Measurements from ENCODE around the gene IQSEC3.
"Not testable (repeated sequence)": the region's sequence is repeated elsewhere in the genome, so short reads cannot be mapped to it uniquely, and the experiment has no call there.

Gene IQSEC3

DNA sequence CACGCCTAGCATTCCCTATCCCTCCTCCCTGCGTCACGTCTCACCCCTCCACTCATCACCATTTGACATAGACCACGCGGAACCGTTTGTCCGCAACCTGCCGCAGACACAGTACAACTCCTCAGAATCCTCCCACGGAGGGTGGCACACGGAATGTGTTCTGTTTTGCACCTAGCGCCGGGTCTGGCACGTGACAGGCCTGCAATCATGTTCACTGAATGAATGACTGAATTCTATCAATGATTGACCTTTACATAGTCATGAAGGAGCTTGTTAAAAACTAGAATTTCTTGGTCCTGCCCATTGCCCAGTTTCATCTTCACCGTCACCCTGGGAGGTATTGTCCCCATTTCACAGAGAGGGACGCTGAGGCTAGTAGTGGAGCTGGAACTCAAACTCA lies 142.7 kb downstream of the IQSEC3 start:
- Histone ChIP-seq H3K36me3 (ENCODE audit: insufficient read depth, low read length) (no peaks in the 10 kb centered on the region), H3K9ac (ENCODE audit: low read depth, low read length) (no peak overlapping the region), H3K4me1 (ENCODE audit: insufficient read depth, low read length) (peaks cover 16% of the 10 kb centered on the region; the same call in 1 of the 2 replicates), H3K9me3 (ENCODE audit: control insufficient read depth, insufficient read depth, low read length) (no peaks in the 10 kb centered on the region)

DNA sequence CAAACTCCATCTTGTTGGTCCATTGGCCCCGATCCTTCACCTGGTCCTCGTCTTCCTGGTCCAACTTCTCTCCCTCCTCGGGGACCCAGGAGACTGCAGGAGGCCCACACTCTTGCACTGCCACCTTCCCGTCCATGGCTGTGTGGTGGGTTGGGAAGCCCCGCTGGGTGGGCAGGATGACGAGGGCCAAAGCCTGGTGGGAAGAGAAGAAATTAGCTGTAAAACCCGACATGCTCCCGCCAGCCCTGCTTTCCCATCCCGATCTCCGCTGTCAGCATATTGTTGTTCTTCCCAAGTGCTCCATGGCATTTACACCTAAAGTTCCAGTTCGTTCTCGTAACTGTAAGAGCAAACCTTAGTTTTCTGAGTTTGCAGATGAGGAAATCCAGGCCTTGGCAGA lies 143.3 kb downstream of the IQSEC3 start:
- no peak overlapping the region for H3K9ac ChIP-seq (ENCODE audit: low read depth, low read length)
- H3K9me3 ChIP-seq (ENCODE audit: control insufficient read depth, insufficient read depth, low read length), result no peaks in the 10 kb centered on the region
- H3K4me1 ChIP-seq (ENCODE audit: insufficient read depth, low read length), result peaks cover 16% of the 10 kb centered on the region; the same call in 1 of the 2 replicates
- H3K36me3 ChIP-seq (ENCODE audit: insufficient read depth, low read length), result no peaks in the 10 kb centered on the region

DNA sequence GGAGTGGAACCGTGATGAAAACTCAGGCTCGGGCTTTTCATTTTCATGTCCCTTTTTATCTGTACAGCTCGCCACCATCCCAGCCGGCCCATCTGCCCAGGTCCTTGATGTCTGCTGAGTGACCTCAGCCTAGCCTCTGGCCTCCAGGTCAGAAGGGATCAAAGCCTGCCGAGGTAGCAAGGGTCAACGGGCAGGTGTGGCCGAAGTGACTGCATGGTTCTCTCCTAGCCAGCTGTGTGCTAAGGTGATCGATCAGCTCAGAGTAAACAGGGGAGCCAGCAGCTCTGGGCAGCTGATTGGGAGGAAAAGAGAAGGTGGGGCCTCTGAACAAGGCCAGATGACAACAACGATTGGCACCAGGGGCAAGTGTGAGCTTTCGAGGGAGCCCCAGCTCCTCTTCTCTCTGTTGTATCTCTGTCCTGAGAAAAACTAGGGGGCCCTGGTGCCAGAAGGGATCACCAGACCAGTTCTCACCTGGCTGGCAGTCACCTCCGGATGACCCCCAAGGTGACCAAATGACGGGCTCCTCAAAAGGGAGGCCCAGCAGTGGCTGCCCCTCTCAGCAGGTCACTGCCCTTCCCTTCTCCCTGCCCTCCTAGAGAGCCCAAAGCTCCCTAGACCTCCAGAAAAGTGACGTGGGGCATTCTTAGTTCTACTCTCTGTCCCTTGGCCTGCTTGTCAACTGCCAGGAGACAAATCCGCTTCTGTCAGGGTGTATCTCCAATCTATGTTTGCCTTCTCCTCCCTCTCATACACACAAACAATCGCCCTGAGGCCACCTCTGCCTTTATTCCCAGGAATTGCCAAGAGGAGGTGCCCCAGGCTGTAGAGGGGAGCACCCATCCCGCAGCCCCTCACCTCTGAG lies 143.9 kb downstream of the IQSEC3 start:
- Histone ChIP-seq H3K9me3 (ENCODE audit: control insufficient read depth, insufficient read depth, low read length) (no peaks in the 10 kb centered on the region), H3K4me1 (ENCODE audit: insufficient read depth, low read length) (peaks cover 16% of the 10 kb centered on the region; the same call in 1 of the 2 replicates), H3K9ac (ENCODE audit: low read depth, low read length) (no peak overlapping the region), H3K36me3 (ENCODE audit: insufficient read depth, low read length) (no peaks in the 10 kb centered on the region)

DNA sequence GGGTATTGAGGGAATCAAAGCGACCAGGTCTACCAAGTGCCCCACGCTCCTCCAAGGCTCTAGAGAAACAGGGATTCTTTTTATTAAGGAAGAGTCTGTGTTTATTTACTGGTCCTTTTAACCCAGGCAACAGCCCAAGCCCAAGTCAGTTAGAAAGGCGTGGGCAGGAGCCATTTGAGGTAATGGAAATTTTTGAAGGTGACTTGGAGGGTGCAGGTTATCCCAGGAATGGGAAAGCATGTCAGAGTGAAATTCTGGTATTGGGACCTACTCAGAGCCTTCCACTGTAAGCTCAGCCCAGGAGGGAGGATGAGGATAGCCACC lies 144.5 kb downstream of the IQSEC3 start:
- Histone ChIP-seq H3K4me1 (ENCODE audit: insufficient read depth, low read length) (peaks cover 16% of the 10 kb centered on the region; the same call in 1 of the 2 replicates), H3K36me3 (ENCODE audit: insufficient read depth, low read length) (no peaks in the 10 kb centered on the region), H3K9me3 (ENCODE audit: control insufficient read depth, insufficient read depth, low read length) (no peaks in the 10 kb centered on the region), H3K9ac (ENCODE audit: low read depth, low read length) (no peak overlapping the region)

DNA sequence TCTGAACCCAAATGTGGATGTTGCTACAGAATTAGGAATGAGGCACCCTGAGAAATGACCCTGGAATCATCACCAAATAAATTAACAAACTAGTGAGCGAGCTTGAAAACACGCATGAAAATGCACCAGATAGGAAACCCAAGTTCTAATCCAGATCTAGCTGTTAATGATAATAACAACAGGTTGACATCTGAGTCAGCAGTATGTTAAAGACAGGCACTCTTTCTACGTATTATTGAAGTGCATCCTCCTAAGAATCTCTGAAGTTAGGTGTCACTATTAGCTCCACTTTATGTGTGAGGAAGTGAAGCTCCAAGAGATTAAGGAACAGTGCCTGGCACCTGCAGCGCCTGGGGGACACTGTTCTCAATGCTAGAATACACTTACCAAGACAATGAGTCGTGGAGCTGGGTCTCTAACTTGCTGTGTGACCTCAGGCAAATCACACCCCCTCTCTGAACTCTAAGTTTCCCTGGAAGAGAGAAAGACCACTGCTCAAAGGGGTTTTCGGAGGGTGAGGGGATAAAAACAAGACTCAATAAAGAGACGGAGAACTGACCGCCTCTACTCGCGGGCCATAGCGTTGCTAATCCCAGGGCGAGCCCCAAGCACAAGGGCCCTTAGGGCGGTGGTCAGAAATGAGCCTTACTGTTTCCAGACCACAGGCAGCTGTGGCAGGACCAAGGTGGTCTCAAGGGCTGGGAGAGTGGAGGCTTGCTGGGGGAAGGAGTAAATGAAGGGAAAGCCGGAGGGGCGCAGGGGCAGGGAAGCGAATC lies 145.3 kb downstream of the IQSEC3 start:
- Histone ChIP-seq H3K9ac (ENCODE audit: low read depth, low read length) (no peak overlapping the region), H3K9me3 (ENCODE audit: control insufficient read depth, insufficient read depth, low read length) (no peaks in the 10 kb centered on the region)

DNA sequence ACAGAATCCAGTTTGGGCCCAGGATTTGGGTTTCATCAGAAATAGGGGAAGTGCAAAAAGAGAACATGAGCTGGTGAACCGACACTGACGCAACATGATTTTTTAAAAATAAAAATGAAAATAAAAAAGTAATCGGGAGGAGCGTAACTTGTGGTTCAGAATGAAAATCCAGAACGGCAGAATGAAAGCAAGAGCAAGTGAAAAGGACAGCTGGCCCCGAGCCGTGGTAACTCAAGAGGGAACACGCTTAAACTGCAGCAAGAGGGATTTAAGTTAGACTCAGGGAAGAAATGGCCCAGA lies 145.8 kb downstream of the IQSEC3 start:
- no peak overlapping the region for H3K9ac ChIP-seq (ENCODE audit: low read depth, low read length)
- peaks cover 16% of the 10 kb centered on the region; the same call in 1 of the 2 replicates for H3K4me1 ChIP-seq (ENCODE audit: insufficient read depth, low read length)
- H3K9me3 ChIP-seq (ENCODE audit: control insufficient read depth, insufficient read depth, low read length), result no peaks in the 10 kb centered on the region
- H3K36me3 ChIP-seq (ENCODE audit: insufficient read depth, low read length), result no peaks in the 10 kb centered on the region

More for the DNA sequence above, 145.3 kb downstream of the IQSEC3 start:
- Histone ChIP-seq H3K36me3 (ENCODE audit: insufficient read depth, low read length) (no peaks in the 10 kb centered on the region), H3K4me1 (ENCODE audit: insufficient read depth, low read length) (peaks cover 16% of the 10 kb centered on the region; the same call in 1 of the 2 replicates)

DNA sequence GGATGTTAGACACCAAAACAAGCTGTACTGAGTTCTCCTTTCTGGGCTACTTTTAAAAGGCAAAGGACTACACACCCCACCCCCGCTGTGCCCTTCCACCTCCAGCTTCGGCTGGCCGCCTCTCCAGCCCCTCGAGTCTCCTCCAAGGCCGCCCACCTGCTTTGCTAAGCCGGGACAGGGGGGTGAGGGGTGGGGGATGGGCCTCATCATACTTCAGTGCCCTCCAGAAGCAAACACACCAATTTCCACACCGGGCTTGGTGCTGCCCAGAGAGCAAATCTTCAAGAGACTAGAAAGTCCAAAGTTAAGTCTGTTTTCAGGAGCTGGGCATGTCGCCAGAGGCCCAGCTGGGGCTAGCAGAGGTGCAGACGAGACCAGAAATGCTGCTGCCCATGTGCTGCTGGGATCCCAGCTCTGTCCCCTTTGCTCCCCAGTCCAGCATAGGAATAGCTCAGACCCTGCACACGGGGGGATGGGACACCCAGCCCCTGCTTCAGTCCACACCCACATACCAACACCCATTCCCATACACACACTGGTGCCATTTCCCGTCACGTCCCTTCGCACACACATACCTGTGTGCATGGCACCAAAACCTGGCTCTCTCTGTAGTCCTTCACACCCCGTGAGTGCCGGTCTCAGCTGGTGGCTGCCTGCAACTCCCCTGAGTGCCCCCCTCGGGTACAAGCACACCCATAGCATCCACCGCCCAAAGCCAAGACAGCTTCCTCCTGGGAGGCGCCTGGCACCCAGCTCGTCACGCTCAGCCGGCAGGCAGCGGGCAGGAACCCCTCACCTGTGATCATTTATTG lies 146.4 kb downstream of the IQSEC3 start:
- H3K4me1 ChIP-seq (ENCODE audit: insufficient read depth, low read length), result peaks cover 16% of the 10 kb centered on the region; the same call in 1 of the 2 replicates
- H3K9me3 ChIP-seq (ENCODE audit: control insufficient read depth, insufficient read depth, low read length), result no peaks in the 10 kb centered on the region
- H3K36me3 ChIP-seq (ENCODE audit: insufficient read depth, low read length), result no peaks in the 10 kb centered on the region
- no peak overlapping the region for H3K9ac ChIP-seq (ENCODE audit: low read depth, low read length)

DNA sequence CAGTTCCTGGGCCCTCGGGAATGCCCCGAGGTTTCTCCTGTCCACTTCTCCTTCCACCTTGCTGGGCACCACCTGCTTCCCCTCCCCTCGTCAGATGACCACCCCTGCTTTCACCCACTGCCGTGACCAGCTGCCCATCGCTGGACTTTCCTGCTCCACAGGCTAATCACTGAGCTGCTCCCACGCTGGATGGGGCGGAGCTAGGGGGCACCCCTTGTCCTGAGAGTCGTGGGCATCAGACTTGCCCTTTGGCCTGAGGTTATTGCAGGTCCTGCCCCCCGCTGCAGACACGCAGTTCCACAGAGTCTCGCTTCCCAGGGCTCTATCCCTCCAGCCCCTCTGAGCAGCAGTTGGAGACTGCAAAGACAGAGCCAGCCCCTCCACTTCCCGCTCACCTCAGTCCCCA lies 147.0 kb downstream of the IQSEC3 start:
- H3K9ac ChIP-seq (ENCODE audit: low read depth, low read length), result no peak overlapping the region
- H3K9me3 ChIP-seq (ENCODE audit: control insufficient read depth, insufficient read depth, low read length), result no peaks in the 10 kb centered on the region
- H3K4me1 ChIP-seq (ENCODE audit: insufficient read depth, low read length), result peaks cover 16% of the 10 kb centered on the region; the same call in 1 of the 2 replicates
- no peaks in the 10 kb centered on the region for H3K36me3 ChIP-seq (ENCODE audit: insufficient read depth, low read length)

DNA sequence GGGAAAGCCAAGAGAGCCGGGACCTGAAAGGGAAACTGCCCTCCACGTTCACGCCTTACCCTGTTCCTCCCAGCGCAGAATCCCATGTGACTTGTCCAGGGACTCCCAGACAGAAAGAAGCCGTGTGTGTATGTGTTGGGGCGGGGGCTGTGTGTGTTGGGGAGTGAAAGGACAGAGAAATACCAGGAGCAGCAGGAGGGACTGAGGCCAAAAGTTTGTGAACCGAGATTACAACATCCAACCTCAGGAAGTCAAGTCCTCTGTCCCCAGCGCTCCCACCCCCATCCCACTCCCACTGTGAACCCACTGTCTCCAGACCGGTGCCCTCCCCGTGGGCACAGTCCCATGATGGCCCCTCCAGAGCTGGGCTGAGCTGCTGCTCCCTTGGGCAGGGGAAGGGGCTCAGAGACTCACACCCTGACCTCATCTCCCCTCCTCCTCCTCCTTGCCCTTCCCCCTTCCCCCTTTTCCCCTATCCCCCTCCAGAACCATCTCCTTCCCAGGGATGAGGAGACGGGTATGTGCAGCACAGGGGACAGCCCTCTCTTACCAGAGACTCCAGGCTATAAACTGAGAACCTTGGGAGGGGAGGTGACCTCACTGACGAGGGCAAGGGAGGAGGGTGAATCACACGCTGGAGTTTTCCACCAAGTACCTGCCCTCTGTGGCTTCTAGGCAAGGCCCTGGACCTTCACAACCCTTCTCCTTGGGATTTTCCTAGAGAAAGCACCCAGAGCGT lies 147.6 kb downstream of the IQSEC3 start, which contains the start of gene SLC6A12:
Gene SLC6A12 (minus strand): TSS at position 155 of the 739 bp plus-strand sequence. CDS start 4,171 bp downstream, outside the sequence.
- H3K9me3 ChIP-seq (ENCODE audit: control insufficient read depth, insufficient read depth, low read length), result no peaks in the 10 kb centered on the region
- no peaks in the 10 kb centered on the region for H3K36me3 ChIP-seq (ENCODE audit: insufficient read depth, low read length)
- H3K4me1 ChIP-seq (ENCODE audit: insufficient read depth, low read length), result peaks cover 16% of the 10 kb centered on the region; the same call in 1 of the 2 replicates
- H3K9ac ChIP-seq (ENCODE audit: low read depth, low read length), result no peak within 1 kb of the TSS

DNA sequence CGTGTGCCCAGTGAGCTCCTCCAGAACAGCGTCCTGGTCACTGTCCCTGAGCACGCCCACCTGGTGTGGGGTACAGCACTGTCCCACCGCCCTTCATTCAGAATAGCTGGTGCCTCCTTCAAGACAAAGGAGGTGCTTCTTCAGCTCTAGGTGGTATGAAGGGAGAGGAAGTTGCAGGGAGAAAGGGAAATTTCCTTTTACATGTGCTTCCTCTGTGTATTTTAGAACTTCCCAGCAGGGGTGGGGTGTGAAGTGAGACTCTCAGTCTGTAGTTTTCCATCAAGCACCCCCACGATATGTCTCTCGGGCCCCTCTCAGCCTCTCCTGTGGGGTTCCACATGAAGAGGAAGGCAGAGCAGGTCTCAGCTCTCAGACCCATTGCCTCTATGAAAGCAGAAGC lies 148.5 kb downstream of the IQSEC3 start:
- H3K4me1 ChIP-seq (ENCODE audit: insufficient read depth, low read length), result peaks cover 16% of the 10 kb centered on the region; the same call in 1 of the 2 replicates

DNA sequence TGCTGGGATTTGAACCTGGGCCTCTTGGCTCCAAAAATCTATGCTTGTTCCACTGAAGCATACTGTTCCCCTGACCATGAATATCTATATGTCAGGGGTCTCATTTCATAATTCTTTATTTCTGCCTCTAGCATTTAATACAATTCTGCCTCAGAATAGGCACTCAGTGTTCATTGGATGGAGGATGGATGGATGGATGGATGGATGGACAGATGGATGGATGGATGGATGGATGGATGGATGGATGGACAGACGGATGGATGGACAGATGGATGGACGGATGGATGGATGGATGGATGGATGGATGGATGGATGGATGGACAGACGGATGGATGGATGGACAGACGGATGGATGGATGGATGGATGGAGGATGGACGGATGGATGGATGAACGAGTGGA lies 150.5 kb downstream of the IQSEC3 start:
- peaks cover 16% of the 10 kb centered on the region; the same call in 1 of the 2 replicates for H3K4me1 ChIP-seq (ENCODE audit: insufficient read depth, low read length)
- not testable (repeated sequence) for H3K9ac ChIP-seq (ENCODE audit: low read depth, low read length)

More for the DNA sequence above, 148.5 kb downstream of the IQSEC3 start:
- H3K36me3 ChIP-seq (ENCODE audit: insufficient read depth, low read length), result no peaks in the 10 kb centered on the region
- no peak overlapping the region for H3K9ac ChIP-seq (ENCODE audit: low read depth, low read length)
- no peaks in the 10 kb centered on the region for H3K9me3 ChIP-seq (ENCODE audit: control insufficient read depth, insufficient read depth, low read length)

DNA sequence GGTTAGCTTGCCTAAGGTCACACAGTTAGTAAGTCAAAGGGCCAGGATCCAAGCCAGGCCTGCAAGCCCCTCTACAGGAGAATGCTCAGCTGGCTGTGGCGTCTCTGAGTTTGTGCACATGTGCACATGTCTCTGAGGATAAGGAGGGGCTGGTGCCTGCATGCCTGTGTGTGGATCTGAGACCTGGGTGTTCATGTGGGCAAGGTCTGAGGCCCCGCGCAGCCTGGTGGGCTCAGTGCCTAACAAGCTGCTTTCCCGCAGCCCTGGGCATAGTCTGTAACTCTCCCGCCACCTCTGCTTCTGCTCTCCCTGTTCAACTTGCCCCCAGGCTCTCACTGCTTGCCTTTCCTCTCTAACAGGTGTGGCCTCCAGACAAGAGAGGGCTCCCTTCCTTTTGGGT lies 151.7 kb downstream of the IQSEC3 start:
- H3K36me3 ChIP-seq (ENCODE audit: insufficient read depth, low read length), result no peaks in the 10 kb centered on the region
- no peak overlapping the region for H3K9ac ChIP-seq (ENCODE audit: low read depth, low read length)
- peaks cover 9% of the 10 kb centered on the region; the same call in 1 of the 2 replicates for H3K4me1 ChIP-seq (ENCODE audit: insufficient read depth, low read length)
- no peaks in the 10 kb centered on the region for H3K9me3 ChIP-seq (ENCODE audit: control insufficient read depth, insufficient read depth, low read length)

More for the DNA sequence above, 150.5 kb downstream of the IQSEC3 start:
- H3K9me3 ChIP-seq (ENCODE audit: control insufficient read depth, insufficient read depth, low read length); H3K36me3 ChIP-seq (ENCODE audit: insufficient read depth, low read length): not testable (repeated sequence)

DNA sequence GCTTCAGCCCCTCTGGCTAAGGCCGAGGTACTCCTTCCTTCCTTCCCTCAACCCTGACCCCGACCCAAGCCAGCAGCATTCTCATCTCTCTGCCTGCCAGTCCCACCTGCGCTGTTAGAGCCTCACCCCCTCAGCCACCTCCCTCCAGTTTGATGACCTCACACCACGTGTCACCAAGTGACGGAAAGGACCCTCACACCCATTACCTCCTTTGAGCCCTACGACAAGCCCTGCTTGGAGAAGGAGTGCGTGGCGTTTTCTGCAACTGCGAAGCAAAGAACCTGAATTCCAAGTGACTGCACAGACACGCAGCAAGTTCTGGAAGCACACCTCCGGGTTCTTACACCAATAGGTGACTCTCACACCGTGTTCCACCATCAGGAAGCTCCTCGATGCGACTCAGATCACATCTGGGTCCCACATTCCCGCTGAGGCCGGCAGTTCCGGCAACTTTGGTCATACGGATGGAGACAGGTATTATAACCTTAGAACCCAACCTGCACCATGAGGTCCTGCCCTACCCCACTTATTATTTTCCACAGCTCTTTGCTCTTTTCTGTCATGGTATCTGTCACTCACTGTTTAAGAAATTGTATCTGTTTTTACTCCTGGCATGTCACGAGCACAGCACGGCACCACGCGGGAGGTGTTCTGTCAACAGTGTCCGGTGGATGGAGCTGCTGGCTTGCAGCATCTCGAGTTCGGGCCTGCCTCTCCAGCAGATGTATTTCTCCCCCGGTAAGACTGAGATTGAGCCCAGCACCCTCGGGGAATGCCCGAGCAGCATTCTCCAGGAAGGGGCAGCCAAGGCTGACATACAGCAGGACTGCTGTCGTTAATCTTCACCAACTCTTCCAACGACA lies 152.4 kb downstream of the IQSEC3 start:
- peaks cover 2% of the 10 kb centered on the region; the same call in 1 of the 2 replicates for H3K4me1 ChIP-seq (ENCODE audit: insufficient read depth, low read length)
- H3K36me3 ChIP-seq (ENCODE audit: insufficient read depth, low read length), result no peaks in the 10 kb centered on the region
- H3K9ac ChIP-seq (ENCODE audit: low read depth, low read length), result no peak overlapping the region
- no peaks in the 10 kb centered on the region for H3K9me3 ChIP-seq (ENCODE audit: control insufficient read depth, insufficient read depth, low read length)
